Measurements from ENCODE around the gene LPP.

The LPP gene

DNA sequence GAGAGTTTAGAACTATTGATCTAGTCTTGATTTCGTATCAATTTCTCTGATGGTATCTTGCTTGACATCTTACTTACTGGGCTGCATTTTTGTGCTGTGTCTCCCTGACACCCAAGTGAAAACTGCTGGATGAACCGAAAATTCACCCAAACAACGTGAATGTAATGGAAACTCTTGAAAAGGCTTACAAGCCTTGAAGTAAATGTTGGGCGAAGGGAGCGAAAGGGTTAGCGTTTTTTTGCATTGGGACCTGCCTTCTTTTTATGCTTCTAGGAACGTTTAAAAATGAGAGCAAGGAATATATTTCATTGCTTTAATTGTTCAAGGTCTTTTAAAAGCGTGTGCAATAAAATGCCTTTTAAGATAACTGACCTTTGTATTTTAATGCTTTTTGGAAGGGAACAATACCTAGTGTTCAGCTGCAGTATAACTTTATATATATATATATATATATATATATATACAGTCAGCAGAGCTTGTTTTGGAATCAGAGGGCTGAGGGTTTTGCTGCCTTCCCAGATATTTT, 94.1 kb downstream of the LPP start:
- WGBS, 2 experiments (ENCODE audit: insufficient coverage in 2 of 2) = 70 to 89% methylated on average over 5 to 7 of the region's 8 CpGs

GRCh38 chr3:188253123-188253793, 99.3 kb downstream of the LPP start:
- Histone ChIP-seq H3K4me1 (ENCODE audit: control insufficient read depth, insufficient read depth, low read length, poor library complexity, severe bottlenecking) (peaks cover 9% of the 10 kb centered on the region), H3K27ac (ENCODE audit: low read depth, low read length, severe bottlenecking) (no peak overlapping the region), H3K36me3 (ENCODE audit: control insufficient read depth, insufficient read depth, low read length) (peaks cover 25% of the 10 kb centered on the region), H3K4me3 (ENCODE audit: extremely low read depth, insufficient read depth, low read length, poor library complexity, severe bottlenecking) (no peak overlapping the region), H3K9me3 (ENCODE audit: control insufficient read depth, low read length) (peaks cover 3% of the 10 kb centered on the region)
- WGBS, 2 experiments (ENCODE audit: insufficient coverage in 2 of 2) = no CpG with 5 or more reads among the region's 5 CpGs

More for the DNA sequence above, 94.1 kb downstream of the LPP start:
- peaks cover 14% of the 10 kb centered on the region for H3K4me1 ChIP-seq (ENCODE audit: control insufficient read depth, insufficient read depth, low read length, poor library complexity, severe bottlenecking)
- peaks cover 3% of the 10 kb centered on the region for H3K9me3 ChIP-seq (ENCODE audit: control insufficient read depth, low read length)
- no peak overlapping the region for H3K27ac ChIP-seq (ENCODE audit: low read depth, low read length, severe bottlenecking)
- peaks cover 22% of the 10 kb centered on the region for H3K36me3 ChIP-seq (ENCODE audit: control insufficient read depth, insufficient read depth, low read length)
- H3K4me3 ChIP-seq (ENCODE audit: extremely low read depth, insufficient read depth, low read length, poor library complexity, severe bottlenecking) = no peak overlapping the region

GRCh38 chr3:188253800-188254452, 100.0 kb downstream of the LPP start:
- WGBS, 2 experiments (ENCODE audit: insufficient coverage in 2 of 2) = 92 to 93% methylated on average over 2 of the region's 2 CpGs
- Histone ChIP-seq H3K9me3 (ENCODE audit: control insufficient read depth, low read length) (peaks cover 3% of the 10 kb centered on the region), H3K4me1 (ENCODE audit: control insufficient read depth, insufficient read depth, low read length, poor library complexity, severe bottlenecking) (peaks cover 9% of the 10 kb centered on the region), H3K27ac (ENCODE audit: low read depth, low read length, severe bottlenecking) (no peak overlapping the region), H3K36me3 (ENCODE audit: control insufficient read depth, insufficient read depth, low read length) (peaks cover 20% of the 10 kb centered on the region), H3K4me3 (ENCODE audit: extremely low read depth, insufficient read depth, low read length, poor library complexity, severe bottlenecking) (no peak overlapping the region)

GRCh38 chr3:188254520-188255070, 100.6 kb downstream of the LPP start:
- Histone ChIP-seq H3K4me3 (ENCODE audit: extremely low read depth, insufficient read depth, low read length, poor library complexity, severe bottlenecking) (no peak overlapping the region), H3K4me1 (ENCODE audit: control insufficient read depth, insufficient read depth, low read length, poor library complexity, severe bottlenecking) (peaks cover 9% of the 10 kb centered on the region), H3K9me3 (ENCODE audit: control insufficient read depth, low read length) (peaks cover 3% of the 10 kb centered on the region), H3K36me3 (ENCODE audit: control insufficient read depth, insufficient read depth, low read length) (peaks cover 19% of the 10 kb centered on the region), H3K27ac (ENCODE audit: low read depth, low read length, severe bottlenecking) (no peak overlapping the region)
- WGBS, 2 experiments (ENCODE audit: insufficient coverage in 2 of 2) = 82 to 92% methylated on average over 2 to 4 of the region's 5 CpGs

DNA sequence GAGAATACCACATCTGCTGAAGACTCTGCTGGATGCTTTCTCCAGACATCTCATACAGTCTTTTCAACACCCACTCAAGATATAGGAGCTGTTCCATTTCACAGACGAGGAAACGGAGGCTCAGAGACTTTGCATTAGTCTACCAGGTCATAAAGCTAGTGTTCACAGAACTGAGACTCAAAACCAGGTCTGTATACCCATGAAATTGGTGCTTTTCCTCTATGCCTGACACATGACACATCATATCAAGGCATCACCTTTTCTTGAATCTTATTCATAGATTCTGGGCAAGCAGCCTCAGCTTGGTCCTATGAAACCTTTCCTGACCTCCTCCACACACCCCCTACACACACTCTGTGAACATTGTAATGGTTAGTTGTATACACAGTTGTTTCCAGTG, 101.2 kb downstream of the LPP start:
- H3K27ac ChIP-seq (ENCODE audit: low read depth, low read length, severe bottlenecking) = no peak overlapping the region
- 100% methylated on average over 2 of the region's 2 CpGs for WGBS, 2 experiments (ENCODE audit: insufficient coverage in 2 of 2)
- peaks cover 3% of the 10 kb centered on the region for H3K9me3 ChIP-seq (ENCODE audit: control insufficient read depth, low read length)
- peaks cover 13% of the 10 kb centered on the region for H3K36me3 ChIP-seq (ENCODE audit: control insufficient read depth, insufficient read depth, low read length)
- H3K4me3 ChIP-seq (ENCODE audit: extremely low read depth, insufficient read depth, low read length, poor library complexity, severe bottlenecking) = no peak overlapping the region
- H3K4me1 ChIP-seq (ENCODE audit: control insufficient read depth, insufficient read depth, low read length, poor library complexity, severe bottlenecking) = peaks cover 9% of the 10 kb centered on the region

DNA sequence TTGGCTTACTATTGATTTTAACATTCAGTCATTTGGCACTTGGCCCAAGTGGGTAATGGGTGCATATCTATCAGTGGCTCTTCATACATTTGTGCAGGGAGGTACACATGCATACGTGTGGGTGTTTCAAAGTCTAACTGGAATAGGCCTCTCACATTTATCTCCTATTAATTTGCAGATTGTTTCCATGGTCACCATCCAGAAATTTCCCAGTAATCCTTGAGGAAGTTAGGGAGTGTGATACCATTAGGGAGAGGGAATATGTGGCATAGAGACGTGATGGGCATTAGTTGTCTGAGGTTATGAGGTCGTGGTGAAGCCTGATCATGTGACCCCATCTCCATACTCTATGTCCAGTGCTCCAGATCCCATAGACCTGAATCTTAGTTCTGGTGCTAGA, 102.8 kb downstream of the LPP start:
- H3K9me3 ChIP-seq (ENCODE audit: control insufficient read depth, low read length) = peaks cover 3% of the 10 kb centered on the region
- no peak overlapping the region for H3K4me3 ChIP-seq (ENCODE audit: extremely low read depth, insufficient read depth, low read length, poor library complexity, severe bottlenecking)
- H3K4me1 ChIP-seq (ENCODE audit: control insufficient read depth, insufficient read depth, low read length, poor library complexity, severe bottlenecking) = peaks cover 17% of the 10 kb centered on the region
- no peak overlapping the region for H3K27ac ChIP-seq (ENCODE audit: low read depth, low read length, severe bottlenecking)
- 83% methylated on average over 2 of the region's 3 CpGs; no CpG with 5 or more reads in 1 of the 2 experiments for WGBS, 2 experiments (ENCODE audit: insufficient coverage in 2 of 2)
- H3K36me3 ChIP-seq (ENCODE audit: control insufficient read depth, insufficient read depth, low read length) = peaks cover 12% of the 10 kb centered on the region

DNA sequence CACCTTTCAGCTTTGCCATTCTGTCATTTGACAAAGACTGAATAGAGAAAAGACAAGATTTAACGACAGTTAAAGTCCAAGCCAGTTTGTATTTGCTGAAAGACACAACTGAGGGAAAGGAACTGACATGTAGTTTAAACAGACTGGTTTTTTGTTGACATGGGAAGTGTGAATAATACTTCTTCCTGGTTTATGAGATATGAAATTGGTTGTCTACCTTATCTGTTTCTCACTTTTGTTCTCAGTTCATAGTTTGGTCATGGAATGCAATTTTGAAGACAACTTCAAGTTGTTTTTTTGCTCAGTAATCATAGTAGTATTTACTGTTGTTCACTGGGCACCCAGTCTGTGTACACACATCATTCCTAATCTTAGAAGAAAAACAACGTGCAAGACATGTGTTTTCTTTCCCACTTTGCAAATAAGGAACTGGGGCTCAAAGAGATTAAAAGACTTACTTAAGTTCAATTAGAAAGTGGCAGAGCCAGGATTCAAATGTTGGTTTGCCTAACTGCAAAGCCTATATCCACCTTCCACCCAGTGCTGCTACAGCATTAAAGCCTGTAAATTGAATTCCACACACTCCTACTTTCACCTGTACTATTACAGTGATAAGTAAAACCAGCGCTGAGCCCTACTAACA, 103.5 kb downstream of the LPP start:
- no peak overlapping the region for H3K27ac ChIP-seq (ENCODE audit: low read depth, low read length, severe bottlenecking)
- no peaks in the 10 kb centered on the region for H3K9me3 ChIP-seq (ENCODE audit: control insufficient read depth, low read length)
- peaks cover 12% of the 10 kb centered on the region for H3K36me3 ChIP-seq (ENCODE audit: control insufficient read depth, insufficient read depth, low read length)
- 92 to 94% methylated on average over 1 to 3 of the region's 3 CpGs for WGBS, 2 experiments (ENCODE audit: insufficient coverage in 2 of 2)
- H3K4me3 ChIP-seq (ENCODE audit: extremely low read depth, insufficient read depth, low read length, poor library complexity, severe bottlenecking) = no peak overlapping the region
- H3K4me1 ChIP-seq (ENCODE audit: control insufficient read depth, insufficient read depth, low read length, poor library complexity, severe bottlenecking) = peaks cover 25% of the 10 kb centered on the region

DNA sequence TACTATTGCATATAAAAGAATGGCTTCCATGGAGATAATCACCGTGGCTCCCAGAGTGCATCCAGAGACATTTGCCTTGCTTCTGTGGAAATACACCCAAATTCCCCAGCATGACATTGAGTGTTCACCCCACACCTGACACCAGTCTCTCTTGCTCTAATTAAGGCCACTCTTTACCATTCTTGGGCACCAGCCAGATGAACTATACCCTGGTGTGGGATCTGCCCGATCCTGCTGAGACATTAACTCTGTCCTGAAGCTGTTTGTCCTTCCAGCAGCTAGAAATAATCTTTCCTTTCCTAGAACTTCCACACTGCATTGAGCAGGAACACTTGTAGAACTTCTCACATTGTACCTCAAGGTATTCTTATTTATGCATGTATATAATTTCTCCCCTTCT, 105.2 kb downstream of the LPP start:
- Histone ChIP-seq H3K36me3 (ENCODE audit: control insufficient read depth, insufficient read depth, low read length) (peaks cover 12% of the 10 kb centered on the region), H3K4me3 (ENCODE audit: extremely low read depth, insufficient read depth, low read length, poor library complexity, severe bottlenecking) (no peak overlapping the region), H3K9me3 (ENCODE audit: control insufficient read depth, low read length) (no peaks in the 10 kb centered on the region), H3K4me1 (ENCODE audit: control insufficient read depth, insufficient read depth, low read length, poor library complexity, severe bottlenecking) (peaks cover 41% of the 10 kb centered on the region), H3K27ac (ENCODE audit: low read depth, low read length, severe bottlenecking) (no peak overlapping the region)
- WGBS, 2 experiments (ENCODE audit: insufficient coverage in 2 of 2) = 100% methylated on average over 2 of the region's 2 CpGs; no CpG with 5 or more reads in 1 of the 2 experiments

DNA sequence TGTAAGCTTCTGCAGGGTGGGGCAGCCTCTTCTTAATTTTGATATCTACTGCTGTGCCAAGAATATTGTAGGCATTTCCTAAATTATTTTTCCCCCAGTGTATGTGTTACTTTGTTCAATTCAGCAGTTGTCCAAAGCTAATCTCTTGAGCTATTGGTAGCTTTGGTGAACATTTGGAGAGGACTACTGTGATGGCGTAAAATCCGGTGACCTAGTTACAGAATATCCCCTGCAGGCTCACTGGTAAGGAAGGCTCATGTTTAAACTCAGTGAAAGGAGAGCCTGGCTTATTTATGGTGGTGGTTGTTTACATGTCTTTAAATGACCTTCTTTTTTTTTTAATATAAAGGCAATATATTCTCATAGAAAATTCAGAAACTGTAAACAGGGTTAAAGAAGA, 105.6 kb downstream of the LPP start:
- Histone ChIP-seq H3K4me3 (ENCODE audit: extremely low read depth, insufficient read depth, low read length, poor library complexity, severe bottlenecking) (no peak overlapping the region), H3K9me3 (ENCODE audit: control insufficient read depth, low read length) (no peaks in the 10 kb centered on the region), H3K27ac (ENCODE audit: low read depth, low read length, severe bottlenecking) (no peak overlapping the region), H3K4me1 (ENCODE audit: control insufficient read depth, insufficient read depth, low read length, poor library complexity, severe bottlenecking) (peaks cover 45% of the 10 kb centered on the region), H3K36me3 (ENCODE audit: control insufficient read depth, insufficient read depth, low read length) (peaks cover 12% of the 10 kb centered on the region)
- WGBS, 2 experiments (ENCODE audit: insufficient coverage in 2 of 2) = 100% methylated on average over 2 of the region's 2 CpGs; no CpG with 5 or more reads in 1 of the 2 experiments

DNA sequence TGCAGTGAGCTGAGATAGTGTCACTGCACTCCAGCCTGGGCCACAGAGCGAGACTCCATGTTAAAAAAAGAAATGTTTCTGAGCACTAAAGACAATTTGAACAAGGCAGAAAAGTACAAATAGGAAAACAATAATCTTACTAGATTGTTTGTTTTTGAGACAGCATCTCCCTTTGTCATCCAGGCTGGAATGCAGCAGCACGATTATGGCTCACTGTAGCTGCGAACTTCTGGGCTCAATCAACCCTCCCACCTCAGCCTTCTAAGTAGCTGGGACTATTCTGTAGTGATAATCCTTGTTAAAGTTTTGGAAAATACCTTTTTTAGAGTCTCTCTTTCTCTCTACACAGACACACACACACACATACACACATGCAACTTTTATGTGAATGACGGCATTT, 107.1 kb downstream of the LPP start:
- Histone ChIP-seq H3K4me3 (ENCODE audit: extremely low read depth, insufficient read depth, low read length, poor library complexity, severe bottlenecking) (no peak overlapping the region), H3K9me3 (ENCODE audit: control insufficient read depth, low read length) (no peaks in the 10 kb centered on the region)
- WGBS, 2 experiments (ENCODE audit: insufficient coverage in 2 of 2) = 92% methylated on average over 4 of the region's 4 CpGs; no CpG with 5 or more reads in 1 of the 2 experiments

More for the DNA sequence above, 107.1 kb downstream of the LPP start:
- Histone ChIP-seq H3K36me3 (ENCODE audit: control insufficient read depth, insufficient read depth, low read length) (peaks cover 4% of the 10 kb centered on the region), H3K4me1 (ENCODE audit: control insufficient read depth, insufficient read depth, low read length, poor library complexity, severe bottlenecking) (peaks cover 60% of the 10 kb centered on the region), H3K27ac (ENCODE audit: low read depth, low read length, severe bottlenecking) (no peak overlapping the region)

Measured in mesodermal cell (in vitro differentiated cells).